ENCODE data around the gene BTBD3.

BTBD3 gene

DNA sequence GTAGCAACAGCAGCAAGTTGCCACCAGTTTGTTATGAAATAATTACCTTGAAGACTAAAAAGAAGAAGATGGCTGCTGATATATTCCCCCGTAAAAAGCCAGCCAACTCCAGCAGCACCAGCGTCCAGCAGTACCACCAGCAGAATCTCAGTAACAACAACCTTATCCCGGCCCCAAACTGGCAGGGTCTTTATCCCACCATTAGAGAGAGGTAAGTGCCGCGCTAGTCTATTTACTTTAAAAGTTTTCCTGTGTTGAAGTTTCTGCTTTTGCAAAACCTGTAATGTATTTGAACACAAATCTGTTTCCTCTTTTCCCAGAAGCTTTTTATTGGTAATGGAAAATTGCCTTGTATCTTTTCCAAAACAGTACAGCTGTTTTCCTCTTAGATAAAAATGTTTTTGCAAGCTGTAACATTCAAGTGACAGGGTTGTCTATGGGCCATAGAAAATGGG, 725 bp downstream of the BTBD3 start:
- DNase-seq: no peak

DNA sequence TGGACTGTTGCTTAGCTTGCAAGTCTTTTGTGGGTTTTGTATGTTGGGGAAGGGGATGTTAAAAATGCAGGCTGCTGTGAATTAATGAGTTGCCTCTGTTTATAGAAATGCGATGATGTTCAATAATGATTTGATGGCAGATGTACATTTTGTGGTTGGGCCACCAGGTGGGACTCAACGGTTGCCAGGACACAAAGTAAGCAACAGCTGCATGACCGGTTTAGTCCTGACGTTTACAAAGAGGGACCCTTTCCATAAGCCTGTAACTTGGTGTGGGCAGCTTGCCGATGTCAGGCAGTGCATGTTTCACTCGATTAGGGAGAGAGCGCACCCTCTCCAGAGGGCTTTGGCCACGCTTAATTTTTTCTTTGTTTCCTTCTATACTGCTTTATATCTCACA, 1.3 kb downstream of the BTBD3 start:
- DNase-seq: peak; percentile 89

DNA sequence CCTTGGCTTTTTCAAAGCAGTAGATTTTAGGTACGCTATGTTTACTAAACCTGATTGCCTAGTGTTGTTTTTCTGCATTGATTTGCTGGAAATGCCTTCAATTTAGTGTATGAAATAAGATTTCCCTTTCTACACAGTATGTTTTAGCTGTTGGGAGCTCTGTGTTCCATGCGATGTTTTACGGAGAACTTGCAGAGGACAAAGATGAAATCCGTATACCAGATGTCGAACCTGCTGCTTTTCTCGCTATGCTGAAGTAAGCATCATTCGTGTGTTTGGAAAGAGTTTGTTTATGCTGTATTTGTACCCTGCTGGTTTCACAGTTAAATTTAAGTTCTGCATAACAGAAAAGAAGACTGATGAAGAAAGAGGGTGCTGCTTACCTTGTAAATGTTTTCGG, 1.9 kb downstream of the BTBD3 start:
- peak; percentile 8 for DNase-seq

DNA sequence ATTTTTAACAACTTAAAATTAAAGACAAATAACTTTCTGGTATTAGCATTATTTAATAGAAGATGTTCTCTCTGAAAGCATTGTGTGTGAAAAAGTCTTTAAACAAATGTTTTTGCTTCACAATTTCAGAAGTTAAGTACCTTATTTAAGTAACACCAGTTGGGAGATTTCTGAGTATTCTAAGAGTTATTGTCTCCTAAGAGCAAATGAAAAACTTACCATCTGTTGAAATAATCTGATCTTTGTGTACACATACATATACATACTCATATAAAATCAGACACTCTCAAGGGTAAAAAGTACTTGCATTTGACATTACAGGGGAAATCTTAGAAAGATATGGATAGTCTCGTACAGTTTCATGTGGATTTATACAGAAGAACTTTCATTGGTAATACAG, 2.4 kb downstream of the BTBD3 start:
- DNase-seq: no peak

DNA sequence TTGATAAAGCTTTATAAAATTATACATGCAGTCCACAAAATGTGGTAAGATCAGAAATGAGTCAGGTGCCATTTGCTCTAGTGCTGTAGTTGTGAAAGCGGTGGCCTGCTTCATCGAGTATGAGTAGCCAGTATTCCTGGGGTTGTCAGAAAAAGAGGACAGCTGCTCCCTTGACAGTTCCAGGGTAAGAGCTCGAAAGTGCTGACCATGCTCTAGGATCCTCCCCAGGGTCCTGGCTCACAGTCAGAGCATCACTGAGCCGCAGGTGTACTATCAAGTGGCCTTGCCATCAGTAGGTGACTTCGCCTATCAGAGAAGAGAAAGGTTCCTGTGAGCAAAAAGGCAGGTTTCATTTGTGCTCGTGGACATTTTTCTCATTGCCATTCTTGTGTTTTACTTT, 3.6 kb downstream of the BTBD3 start:
- DNase-seq: peak; percentile 38

DNA sequence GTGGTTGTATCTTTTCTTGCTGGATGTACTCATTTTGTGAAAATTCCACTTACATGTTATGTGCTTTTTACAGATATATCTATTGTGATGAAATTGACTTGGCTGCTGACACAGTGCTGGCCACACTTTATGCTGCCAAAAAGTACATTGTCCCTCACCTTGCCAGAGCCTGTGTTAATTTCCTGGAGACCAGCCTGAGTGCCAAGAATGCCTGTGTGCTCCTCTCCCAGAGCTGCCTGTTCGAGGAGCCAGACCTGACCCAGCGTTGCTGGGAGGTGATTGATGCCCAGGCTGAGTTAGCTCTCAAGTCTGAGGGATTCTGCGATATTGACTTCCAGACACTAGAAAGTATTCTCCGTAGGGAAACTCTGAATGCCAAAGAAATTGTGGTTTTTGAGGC, 4.9 kb downstream of the BTBD3 start:
- DNase-seq: no peak

DNA sequence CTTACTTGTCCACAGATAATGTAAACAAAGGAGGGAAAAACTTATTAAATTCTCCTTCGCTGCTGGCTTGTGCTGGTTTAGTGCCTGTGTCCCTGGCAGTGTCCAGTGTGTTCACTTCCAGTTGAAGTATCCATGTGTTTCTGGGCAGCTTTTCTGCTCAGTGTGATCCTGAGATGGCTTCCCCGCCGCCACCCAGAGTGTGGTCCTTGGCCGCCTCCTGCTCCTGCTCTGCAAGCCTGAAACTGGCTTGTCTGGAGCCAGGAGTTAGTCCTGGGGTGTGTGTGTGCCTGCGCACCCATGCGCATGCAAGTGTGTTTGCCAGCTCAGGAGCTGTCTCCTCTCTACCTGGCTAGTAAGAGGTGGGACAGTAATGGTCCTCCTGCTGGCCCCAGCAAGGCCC, 7.2 kb downstream of the BTBD3 start:
- no peak for DNase-seq

DNA sequence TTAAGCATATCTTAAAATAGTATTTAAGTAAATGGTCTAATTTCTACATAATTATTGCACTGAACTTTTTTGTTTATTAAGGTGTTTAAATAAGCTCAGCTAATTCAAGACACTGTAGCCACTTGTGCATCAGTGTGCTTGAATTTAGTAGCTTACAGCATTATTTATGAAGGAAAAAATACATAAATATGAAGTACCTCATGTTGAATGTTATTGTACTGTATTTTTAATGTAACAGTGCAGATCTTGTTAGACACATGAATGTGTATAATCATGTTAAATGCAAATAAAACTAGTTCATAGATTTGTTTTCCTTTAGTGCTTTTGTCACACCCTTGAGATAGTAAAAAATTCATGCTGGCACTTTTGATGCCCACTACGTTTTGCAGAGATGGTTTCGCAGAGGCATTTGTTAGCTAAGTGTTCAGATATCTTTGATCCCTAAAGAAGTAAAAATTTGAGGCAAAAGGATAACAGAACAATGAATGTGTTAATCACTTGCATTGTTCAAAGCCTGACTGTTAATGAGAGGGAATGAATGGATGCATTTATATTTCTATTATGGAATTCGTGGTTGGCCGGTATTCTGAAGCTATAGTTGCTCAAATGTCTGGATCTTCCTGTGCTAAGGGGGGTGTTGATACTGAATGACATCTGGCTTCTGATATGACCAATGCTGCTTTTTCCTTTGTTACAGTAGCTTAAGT, 8.8 kb downstream of the BTBD3 start:
- no peak for DNase-seq

DNA sequence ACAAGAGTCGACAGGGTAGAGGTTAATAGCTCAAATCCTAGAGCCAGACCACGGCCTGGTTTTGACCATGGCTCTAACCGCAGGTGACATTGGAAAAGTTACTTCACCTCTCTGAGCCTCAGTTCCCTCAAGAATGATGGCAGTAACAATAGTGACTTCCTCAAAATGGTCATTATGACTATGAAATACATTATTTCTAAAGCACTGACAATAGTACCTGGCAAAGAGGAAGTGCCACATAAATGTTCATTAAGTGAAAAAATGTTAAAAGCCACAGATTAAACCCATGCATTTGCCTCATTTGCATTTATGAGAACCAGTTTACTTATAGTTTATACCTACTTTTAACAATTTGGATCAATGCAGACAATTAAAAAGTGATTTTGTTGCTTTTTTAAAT, 12.3 kb downstream of the BTBD3 start:
- DNase-seq: no peak

DNA sequence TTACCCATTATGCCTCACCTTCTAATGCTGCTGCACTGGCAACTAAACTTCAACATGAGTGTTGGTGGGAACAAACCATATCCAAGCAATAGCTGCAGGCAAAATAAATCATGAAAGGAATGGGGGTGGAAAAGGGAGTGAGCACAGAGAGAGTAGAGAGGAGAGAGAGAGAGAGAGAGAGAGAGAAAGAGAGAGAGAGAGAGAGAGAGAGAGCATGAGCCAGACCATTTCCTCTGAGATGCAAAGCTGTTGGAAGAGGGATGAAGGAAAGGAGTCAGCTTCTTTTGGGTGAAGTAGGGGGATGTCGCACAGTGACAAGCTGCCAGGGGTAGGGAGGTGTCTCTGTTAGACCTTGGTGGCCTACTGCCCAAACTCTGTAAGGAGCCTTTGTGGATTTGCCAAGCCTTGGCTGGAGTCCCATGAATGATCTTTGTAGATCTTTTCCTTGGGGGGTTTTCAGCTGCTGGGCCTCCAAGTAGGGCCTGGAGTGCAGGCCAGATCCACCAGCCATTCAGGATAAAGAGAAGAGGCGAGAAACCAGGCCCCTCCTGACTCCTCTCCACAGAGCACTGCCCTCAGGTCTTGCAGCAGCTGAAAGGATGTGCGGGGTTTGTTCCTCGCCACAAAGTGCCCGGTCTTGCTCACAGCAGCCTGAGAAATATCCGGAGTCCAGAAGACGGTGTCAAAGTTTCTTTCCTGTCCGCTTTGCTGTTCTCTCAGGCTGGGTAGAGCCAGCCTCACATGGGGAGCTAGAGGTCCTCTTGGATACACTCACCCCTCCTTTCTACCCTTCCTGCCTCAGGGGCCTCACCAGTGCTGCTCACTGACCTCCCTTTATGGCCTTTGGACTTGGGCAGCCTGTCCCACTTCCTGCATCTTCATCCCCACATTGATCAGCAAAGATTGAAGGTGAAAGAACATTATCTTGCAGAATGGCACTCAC, 17.8 kb downstream of the BTBD3 start:
- no peak for DNase-seq

DNA sequence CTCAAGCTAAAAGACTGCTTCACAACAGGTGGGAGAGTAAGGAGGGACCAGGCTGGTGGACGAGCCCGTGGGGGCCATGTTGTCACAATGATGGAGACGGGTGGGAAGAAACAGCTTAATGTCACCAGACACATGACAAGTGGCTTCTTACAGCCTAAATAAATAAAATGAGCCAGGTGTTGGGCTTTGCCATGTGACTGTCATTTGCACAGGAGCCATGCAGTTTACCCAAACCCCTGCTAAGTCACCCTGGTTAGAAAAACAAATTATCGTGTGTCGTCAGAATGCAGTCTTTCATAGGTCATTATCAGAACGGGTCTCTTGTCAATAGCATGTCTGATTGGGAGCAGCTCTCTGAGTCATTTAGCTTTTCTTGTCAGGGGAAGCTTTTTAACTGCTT, 18.5 kb downstream of the BTBD3 start:
- DNase-seq: peak; percentile 83

DNA sequence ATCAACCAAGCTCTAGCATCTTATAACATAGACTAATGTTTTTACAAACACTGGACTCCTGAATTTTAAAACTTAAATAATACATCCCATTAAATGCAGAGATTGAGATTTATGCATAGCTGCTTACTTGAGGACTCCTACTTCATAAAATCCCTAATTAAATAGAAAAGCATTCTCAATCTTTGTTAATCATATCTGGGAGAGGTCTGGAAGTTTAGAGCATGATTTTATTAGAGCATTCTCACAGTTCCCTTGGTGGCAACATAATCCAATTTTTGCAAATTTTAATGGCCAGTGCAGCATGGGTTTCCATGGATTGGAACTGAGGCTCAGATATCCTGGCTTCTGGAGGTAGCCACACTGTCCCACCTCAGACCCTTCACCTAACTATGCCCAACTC, 19.5 kb downstream of the BTBD3 start:
- DNase-seq: no peak

DNA sequence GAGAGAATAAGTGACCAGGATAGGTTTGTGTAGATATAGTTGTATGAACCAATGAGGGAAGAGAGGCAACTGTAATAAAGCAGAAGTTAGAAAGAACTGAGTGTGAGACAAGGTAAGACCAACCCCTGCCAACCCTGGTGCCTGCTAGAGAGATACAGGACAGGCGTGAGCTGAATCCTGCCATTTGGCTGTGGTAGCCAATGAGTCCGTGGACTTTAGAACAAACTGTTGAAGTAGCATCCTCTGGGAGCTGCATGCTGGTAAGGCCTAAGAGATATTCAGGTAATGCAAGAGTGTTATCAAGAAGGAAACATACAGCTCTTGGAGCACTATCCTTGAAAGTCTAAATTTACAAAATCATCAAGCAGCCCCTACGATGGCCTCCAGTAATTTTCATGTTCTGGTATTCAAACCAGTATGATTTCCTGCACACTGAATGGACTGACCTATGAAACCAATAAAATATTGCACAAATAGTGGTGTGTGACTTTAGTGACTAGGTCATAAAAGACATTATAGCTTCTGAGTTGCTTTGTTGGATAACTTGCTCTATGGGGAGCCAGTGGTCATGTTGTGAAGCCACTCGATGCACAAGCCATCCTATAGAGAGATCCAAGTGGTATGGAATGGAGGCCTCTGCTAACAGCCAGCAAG, 24.0 kb downstream of the BTBD3 start:
- no peak for DNase-seq

DNA sequence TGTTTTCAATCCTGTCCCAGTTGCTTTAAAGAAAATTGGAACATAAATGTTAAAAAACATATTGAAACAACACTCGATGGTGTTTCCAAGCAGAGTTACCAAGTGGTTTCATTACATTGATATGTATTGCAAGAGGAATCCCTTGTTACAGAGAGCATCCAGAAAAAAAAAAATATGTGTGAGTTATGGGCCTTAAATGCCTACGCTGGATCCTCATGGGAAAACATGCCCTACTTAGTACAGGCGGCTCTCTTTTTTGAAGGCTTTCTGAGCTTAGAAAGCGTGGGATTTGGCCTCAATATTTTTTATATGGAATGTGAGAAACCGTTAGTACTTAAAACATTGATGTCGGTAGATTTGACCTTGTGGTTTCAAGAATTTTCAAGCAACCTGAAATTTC, 26.1 kb downstream of the BTBD3 start:
- DNase-seq: no peak

DNA sequence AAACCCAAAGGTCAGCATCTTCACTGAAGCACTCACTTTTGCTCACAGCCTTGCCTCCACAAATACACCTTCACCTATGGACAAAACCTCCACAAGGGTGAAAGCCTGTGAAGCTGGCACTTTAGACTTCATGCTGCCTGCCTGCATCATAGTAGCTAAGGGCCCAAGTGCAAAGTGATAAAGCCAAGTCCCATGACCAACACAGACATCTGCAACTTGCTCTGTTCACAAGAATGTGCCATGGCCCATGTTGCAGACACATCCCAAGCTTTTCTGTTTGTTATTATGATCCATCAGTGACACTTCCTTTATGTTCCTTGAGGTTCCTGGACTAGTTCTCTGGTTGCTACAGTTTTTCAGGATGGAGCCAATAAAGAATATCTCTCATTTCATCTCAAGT, 31.1 kb downstream of the BTBD3 start:
- no peak for DNase-seq

DNA sequence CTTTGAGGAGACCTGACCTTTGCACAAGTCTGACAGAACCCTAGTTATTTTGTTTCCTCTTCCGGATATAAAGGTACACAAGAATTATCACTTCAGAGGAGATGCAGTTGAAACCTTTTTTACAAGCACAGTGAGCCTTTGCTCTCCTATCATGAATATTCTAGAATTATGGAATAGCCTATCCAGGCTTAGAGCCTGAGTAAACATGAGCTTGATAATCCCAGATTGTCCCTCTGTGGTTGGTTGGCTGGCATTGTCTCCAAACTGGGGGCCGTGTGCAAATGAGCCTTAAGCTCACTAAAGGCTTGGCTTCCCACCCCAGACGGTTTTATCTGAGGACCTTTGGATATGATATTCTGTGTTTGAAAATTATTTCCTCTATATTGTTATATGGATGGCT, 32.0 kb downstream of the BTBD3 start:
- no peak for DNase-seq

DNA sequence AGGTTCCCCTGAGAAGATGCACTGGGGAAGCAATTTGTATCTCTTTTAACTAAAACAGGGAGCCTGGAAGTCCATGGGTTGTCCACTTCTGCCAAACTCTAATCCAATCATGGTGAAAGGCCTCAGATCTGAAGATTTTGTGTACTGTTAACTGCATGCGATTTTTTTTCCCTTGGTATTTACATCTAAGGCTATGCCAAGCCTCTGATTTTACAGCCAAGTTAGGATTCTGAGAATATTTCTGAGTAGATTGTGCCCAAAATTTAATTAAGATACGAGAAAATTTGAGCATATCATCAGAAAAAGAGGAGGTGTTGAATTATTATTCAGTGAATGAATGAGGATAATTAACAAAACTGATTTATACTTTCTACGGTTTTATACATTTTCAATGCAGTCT, 34.0 kb downstream of the BTBD3 start:
- DNase-seq: no peak

DNA sequence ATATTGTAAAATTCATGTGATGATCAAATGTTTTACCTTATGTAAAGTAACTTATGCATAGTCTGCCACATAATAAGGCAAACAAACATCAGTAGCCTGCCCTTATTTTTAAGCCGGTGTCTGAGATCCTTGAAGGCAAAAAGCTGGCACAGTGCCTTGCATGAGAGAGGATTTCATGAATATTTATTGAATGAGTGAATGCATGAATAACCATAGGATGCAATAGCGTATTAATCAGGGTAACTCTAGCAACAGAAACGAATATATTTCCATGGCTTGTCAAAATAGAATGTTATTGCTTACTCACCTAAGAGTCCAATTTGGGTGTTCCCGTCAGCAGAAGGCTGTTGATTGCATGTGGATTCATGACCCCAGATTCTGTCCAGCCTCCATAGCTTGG, 34.9 kb downstream of the BTBD3 start:
- DNase-seq: no peak

DNA sequence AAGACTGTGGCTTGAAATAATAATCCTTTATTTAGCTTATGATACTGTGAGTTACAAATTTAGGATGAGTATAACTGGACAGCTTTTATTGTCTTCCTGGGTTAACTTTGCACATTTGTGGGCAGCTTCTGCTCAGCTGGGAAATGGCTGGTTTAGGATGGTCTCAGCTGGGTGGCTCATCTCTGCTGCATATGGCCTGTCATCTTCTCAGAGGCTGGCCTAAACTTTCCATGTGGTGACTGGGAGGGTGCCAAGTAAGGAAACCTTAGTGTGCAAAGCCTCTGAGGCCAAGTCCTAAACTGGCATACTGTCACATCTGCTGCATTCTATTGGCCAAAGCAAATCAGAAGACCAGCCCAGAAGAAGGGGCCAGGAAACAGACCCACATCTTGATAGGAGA, 40.2 kb downstream of the BTBD3 start:
- DNase-seq: no peak

DNA sequence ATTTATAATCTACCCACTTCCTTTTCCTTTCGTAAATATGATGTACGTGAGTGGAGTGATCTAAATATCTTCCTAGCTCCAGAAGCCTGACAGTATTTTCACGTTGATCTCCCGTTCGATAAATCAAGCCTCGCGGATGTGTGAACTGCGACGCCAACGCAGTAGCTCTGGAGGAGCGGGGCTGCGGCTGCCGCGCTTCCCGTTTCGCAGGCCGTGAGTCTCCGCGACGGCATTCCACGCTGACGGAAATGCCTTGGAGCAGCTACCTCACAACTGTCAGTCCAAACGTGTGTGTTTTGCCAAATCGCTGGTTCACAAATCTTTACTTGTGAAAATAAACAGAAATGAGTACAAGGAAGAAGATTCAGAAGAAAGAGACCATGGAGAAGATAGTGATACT, 41.2 kb downstream of the BTBD3 start:
- no peak for DNase-seq

DNA sequence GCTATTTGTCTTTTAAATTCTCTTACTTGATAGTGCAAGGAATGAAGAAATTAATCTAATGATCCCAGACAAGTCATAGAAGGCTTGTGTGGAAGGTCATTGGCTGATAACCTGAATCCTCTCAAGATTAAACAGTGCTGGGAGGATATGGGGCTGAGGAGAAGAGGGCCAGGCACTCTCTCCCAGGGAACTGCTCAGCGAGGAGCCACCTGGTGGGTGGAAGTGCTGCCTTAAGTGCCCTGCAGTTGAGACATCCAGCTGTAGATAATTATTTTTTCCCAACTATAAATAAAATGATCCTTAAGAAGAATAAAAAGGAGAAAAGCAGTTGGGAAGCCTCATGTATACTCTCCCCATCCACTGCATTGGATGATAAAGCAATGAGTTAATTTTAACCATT, 47.9 kb downstream of the BTBD3 start:
- DNase-seq: no peak

DNA sequence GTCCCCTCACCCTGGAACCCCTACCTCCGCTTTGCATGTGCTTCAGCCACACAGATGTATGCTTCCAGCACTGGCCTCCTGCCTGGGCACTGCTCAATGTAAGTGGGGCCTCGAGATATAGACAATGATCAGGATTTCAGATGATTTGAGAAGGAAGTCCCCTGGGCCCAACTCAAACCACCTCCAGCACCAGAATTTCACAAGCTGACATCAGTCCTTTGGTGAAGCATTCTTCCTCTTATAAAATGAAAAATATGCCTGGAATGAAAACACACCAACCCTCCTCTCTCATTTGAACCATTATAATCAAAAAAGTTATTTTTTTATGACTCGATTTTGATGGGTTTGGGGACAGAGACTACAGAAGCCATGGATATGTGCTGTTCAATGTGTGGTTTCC, 48.5 kb downstream of the BTBD3 start:
- DNase-seq: no peak

DNA sequence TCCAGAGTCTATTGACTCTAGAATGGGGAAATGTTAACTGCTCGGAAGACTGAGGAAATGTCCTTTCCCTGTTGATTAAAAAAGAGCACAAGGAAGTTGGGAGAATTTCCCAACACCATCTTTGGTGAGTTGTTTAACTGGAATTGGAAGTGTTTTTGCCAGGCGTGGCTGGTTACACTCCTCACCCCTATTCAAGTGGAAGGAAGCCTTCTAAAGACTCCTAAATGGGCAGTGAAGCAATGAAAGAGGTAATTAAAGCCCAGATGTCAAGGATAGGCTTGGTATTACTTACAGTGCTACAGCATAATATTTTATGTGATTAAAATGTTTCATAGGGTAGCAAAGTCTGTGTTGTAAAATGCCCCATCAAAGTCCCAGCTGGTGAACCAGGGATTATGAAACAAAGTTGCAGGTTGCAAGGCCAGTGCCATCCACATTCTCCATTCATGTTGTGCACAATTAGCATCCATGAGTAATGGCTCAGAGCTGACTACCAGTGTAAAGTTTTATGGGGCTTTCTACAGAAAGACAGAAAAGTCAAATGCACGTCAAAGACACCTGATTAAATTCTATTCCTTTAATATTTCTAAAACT, 52.6 kb downstream of the BTBD3 start:
- no peak for DNase-seq

DNA sequence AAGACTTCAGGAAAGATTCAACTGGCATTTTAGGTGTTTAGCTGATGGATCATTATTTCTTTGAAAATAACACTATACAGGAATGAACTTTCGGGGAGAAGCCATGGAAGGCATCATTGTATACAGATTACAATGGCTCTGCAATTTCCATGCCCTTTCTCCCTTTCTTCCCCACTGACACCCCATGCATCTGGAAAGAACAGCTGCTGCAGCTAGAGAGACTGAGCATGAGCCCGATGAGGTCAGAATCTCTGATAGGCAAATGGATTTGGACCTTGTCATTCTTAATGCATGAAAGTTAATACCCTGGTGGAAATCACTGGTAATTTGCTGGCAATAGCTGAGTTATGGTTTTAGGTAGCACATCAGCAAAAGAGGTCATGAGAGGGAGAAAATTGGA, 54.8 kb downstream of the BTBD3 start:
- DNase-seq: no peak

All from NCI-H510A (cell line).